Activated B cell treated with CpG ODN at 0.5 μM for 24 hours (primary cell): ENCODE data around the gene C12orf60. TPM values are rescaled to one million over a fixed set of nuclear protein-coding genes. Genes with fewer than 3 reads are reported as not detected.
A peak's percentile ranks its signal among the peaks of the same experiment; 100 is the strongest.

Source experiments
- ATAC-seq: fragments of 200-7000 bp; cut with Tn5 transposase; one replicate; pipeline ENCODE4 v1.10.0; 2021; ENCODE audit warnings: low read depth, mild to moderate bottlenecking, moderate library complexity
- CTCF ChIA-PET: fragments of 350-600 bp; sonication (Branson Sonifier 250); formaldehyde crosslinking; loops from one replicate; lab custom pipeline; 2021; ENCODE audit warnings: antibody characterized with exemption; lab: Charles Lee
- POLR2A ChIA-PET: fragments of 350-600 bp; sonication (Branson Sonifier 250); formaldehyde crosslinking; loops from one replicate; lab custom pipeline; 2021; ENCODE audit warnings: antibody characterized with exemption; lab: Charles Lee
- DNase-seq: peaks from one replicate; pipeline ENCODE4 v3.0.0; 2022
- H3K27ac Mint-ChIP-seq: one replicate; pipeline ENCODE4 v1.8.0; 2020; ENCODE audit warnings: mixed read lengths
- H3K27me3 Mint-ChIP-seq: one replicate; pipeline ENCODE4 v1.8.0; 2021; ENCODE audit warnings: mixed read lengths
- H3K36me3 Mint-ChIP-seq: one replicate; pipeline ENCODE4 v1.8.0; 2021; ENCODE audit warnings: low read depth, mixed read lengths
- H3K4me1 Mint-ChIP-seq: one replicate; pipeline ENCODE4 v1.8.0; 2021; ENCODE audit warnings: mixed read lengths
- H3K4me3 Mint-ChIP-seq: one replicate; pipeline ENCODE4 v1.8.0; 2020; ENCODE audit warnings: mild to moderate bottlenecking, mixed read lengths
- H3K9me3 Mint-ChIP-seq: one replicate; pipeline ENCODE4 v1.8.0; 2020; ENCODE audit warnings: mixed read lengths
- intact Hi-C: fragments of 100-400 bp; cut with micrococcal nuclease; formaldehyde crosslinking; loops from one replicate; pipeline ENCODE4 v1.15.1; 2024
- total RNA-seq: library from RNA; stranded (reverse); gene quantifications from 2 replicates; pipeline ENCODE4 v1.2.3, GENCODE V29; 2022
- TF ChIP-seq, protein P1 (sequence below): fragments of 200-600 bp; IDR thresholded peaks from one replicate; pipeline ENCODE4 v1.8.0; 2022; ENCODE audit warnings: antibody characterized with exemption, mild to moderate bottlenecking

C12orf60 gene
- total RNA-seq, 1 donor from 2014 or later = 0.64 TPM

DNA sequence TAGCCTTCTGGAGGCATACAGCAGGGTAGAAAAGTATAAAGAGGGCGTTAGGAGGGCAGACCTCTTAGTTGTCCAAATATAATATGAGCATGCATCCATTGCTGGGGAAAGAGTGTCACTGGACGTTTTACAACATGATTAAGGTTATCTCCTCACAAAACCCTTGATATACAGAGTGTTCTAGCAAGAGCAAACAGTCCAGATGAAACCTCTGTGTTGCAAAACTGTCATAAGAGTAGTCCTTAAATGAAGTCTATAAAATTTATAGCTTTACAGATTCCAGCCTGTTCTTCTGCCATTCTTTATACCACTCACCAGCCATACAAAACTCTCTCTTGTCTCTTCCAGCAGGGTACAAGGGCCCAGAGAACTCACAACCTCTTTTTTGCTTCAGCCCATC, 21.9 kb upstream of the C12orf60 start:
- TF ChIP-seq, protein P1, sequence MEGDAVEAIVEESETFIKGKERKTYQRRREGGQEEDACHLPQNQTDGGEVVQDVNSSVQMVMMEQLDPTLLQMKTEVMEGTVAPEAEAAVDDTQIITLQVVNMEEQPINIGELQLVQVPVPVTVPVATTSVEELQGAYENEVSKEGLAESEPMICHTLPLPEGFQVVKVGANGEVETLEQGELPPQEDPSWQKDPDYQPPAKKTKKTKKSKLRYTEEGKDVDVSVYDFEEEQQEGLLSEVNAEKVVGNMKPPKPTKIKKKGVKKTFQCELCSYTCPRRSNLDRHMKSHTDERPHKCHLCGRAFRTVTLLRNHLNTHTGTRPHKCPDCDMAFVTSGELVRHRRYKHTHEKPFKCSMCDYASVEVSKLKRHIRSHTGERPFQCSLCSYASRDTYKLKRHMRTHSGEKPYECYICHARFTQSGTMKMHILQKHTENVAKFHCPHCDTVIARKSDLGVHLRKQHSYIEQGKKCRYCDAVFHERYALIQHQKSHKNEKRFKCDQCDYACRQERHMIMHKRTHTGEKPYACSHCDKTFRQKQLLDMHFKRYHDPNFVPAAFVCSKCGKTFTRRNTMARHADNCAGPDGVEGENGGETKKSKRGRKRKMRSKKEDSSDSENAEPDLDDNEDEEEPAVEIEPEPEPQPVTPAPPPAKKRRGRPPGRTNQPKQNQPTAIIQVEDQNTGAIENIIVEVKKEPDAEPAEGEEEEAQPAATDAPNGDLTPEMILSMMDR = no peak
- ChIA-PET POLR2A (interaction anchor here (1.2 to 1.3 kb wide), 2 partner anchors 11 to 21 kb away, joined by 10 read pairs; partner anchors contain the start of genes C12orf60 and WBP11), CTCF (no interaction called here)
- H3K4me3 Mint-ChIP-seq = no peak overlapping the region
- ATAC-seq (no peak), DNase-seq (no peak)
- H3K36me3 Mint-ChIP-seq = peaks cover 15% of the 10 kb centered on the region
- no peak overlapping the region for H3K27ac Mint-ChIP-seq
- no peaks in the 10 kb centered on the region for H3K27me3 Mint-ChIP-seq
- no peaks in the 10 kb centered on the region for H3K9me3 Mint-ChIP-seq
- H3K4me1 Mint-ChIP-seq = peaks cover 8% of the 10 kb centered on the region
- intact Hi-C loops = no loop called here

DNA sequence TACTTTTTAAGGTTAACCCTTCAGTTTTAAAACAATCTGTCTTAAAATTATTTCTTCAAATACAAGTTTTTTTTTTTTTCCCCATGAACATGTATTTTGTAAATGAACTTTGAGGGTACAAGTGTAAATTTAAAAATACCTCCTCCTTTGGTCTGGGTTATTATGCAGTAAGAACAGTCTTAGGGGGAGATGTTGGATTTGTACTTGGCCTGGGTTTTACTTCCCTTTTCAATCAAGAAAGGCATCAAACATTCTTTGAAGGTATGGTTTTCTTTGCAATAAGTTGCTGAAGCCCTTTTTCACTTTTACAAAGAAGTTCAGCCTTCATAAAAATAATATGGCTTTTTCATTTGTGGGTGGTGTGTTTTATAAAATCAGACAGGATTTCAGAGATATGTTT, 20.7 kb upstream of the C12orf60 start:
- DNase-seq (no peak), ATAC-seq (no peak)
- no peak overlapping the region for H3K27ac Mint-ChIP-seq
- no peaks in the 10 kb centered on the region for H3K9me3 Mint-ChIP-seq
- H3K4me1 Mint-ChIP-seq = peaks cover 8% of the 10 kb centered on the region
- intact Hi-C loops = loop anchor here (1.0 kb wide), 1 partner anchor 8 kb away; a partner anchor contains a TSS
- ChIA-PET POLR2A (interaction anchor here (1.2 to 1.3 kb wide), 2 partner anchors 13 to 20 kb away, joined by 10 read pairs; partner anchors contain the start of genes C12orf60 and WBP11), CTCF (no interaction called here)
- TF ChIP-seq, protein P1 = no peak
- no peak overlapping the region for H3K4me3 Mint-ChIP-seq
- peaks cover 25% of the 10 kb centered on the region for H3K36me3 Mint-ChIP-seq
- H3K27me3 Mint-ChIP-seq = no peaks in the 10 kb centered on the region

DNA sequence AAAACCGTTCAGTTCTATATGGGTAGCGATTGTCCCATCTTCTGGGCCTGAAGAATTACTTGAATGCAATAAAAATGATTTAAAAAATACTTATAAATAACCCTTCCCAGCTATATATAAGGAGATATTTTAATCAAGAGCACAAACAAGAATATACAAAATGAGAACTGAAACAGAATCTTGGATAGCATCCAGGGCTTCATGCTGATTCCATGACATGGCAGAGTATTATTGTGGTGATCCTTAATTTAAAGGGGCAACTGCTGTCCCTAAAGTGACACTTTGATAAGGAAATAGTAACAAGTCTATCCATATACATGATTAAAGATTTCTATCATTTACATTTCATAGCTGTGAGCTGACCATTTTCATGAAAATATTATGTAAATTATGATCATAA, 19.0 kb upstream of the C12orf60 start:
- ChIA-PET CTCF (no interaction called here), POLR2A (interaction anchor here (1.8 kb wide), 2 partner anchors 9 to 19 kb away, joined by 3 to 11 read pairs; partner anchors contain the start of genes C12orf60 and WBP11)
- DNase-seq (no peak), ATAC-seq (no peak)
- Mint-ChIP-seq H3K36me3 (peaks cover 41% of the 10 kb centered on the region), H3K4me1 (peaks cover 8% of the 10 kb centered on the region), H3K27ac (no peak overlapping the region), H3K9me3 (no peaks in the 10 kb centered on the region), H3K27me3 (no peaks in the 10 kb centered on the region), H3K4me3 (no peak overlapping the region)
- intact Hi-C loops = no loop called here
- TF ChIP-seq, protein P1 = no peak

DNA sequence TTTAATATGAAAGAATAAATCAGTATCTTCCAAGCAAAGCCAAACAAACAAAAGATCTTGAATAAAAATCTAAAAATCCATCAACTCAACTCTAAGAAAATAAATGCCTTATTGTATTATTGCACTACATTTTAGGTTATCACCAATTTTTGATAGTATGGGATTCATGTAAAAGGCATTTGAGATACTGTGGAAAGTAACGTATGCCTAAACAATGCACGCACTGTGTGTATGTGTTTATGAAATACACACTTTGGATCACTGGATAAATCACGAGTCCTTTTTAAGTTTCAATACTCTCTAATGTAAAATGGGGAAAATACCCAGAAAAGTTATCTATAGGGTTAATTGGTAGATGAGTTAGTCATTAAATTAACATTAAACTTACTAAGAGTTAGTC, 17.9 kb upstream of the C12orf60 start:
- Mint-ChIP-seq H3K4me3 (no peak overlapping the region), H3K27me3 (no peaks in the 10 kb centered on the region), H3K36me3 (peaks cover 52% of the 10 kb centered on the region), H3K4me1 (peaks cover 8% of the 10 kb centered on the region), H3K27ac (no peak overlapping the region), H3K9me3 (no peaks in the 10 kb centered on the region)
- TF ChIP-seq, protein P1 = no peak
- intact Hi-C loops = no loop called here
- ChIA-PET CTCF (no interaction called here), POLR2A (interaction anchor here (1.8 kb wide), 1 partner anchor 17 kb away, joined by 3 read pairs; the partner anchor contains the start of genes C12orf60 and WBP11)
- ATAC-seq (no peak), DNase-seq (no peak)

DNA sequence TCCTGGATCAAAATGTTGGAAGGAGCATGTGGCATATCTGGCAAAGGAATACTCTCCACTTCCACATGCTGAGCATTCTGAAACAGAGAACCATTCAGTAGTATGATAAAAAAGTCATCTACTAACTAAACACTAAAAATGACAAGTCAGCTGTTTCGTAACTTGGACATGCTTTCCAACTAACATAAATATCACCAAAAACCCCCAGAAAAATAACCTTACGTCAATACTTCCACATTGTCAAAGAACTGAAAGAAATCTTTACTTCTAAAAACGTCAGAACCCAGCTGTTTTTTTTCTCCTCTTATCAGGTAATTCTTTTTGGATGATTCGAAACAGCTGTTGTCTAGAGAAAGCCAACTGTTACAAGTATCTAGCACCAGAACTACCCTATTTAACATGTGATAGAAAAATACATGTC, 8.4 kb upstream of the C12orf60 start:
- ATAC-seq (peak; percentile 28), DNase-seq (no peak)
- Mint-ChIP-seq H3K4me3 (no peak overlapping the region), H3K27me3 (no peaks in the 10 kb centered on the region), H3K4me1 (peaks cover 10% of the 10 kb centered on the region), H3K9me3 (no peaks in the 10 kb centered on the region), H3K36me3 (peaks cover 85% of the 10 kb centered on the region), H3K27ac (peak overlapping the region; percentile 27)
- intact Hi-C loops = no loop called here
- ChIA-PET CTCF (no interaction called here), POLR2A (interaction anchor here (1.0 to 1.5 kb wide), 2 partner anchors 20 to 24 kb away, joined by 4 to 8 read pairs; a partner anchor contains a TSS)
- TF ChIP-seq, protein P1 = no peak
